DMS79 treated with DMSO at 0.1 percent for 48 hours (cell line): ENCODE data around the gene IL17RD.

Source experiments
- DNase-seq: peaks from one replicate; lab custom pipeline; 2025; lab: John Stamatoyannopoulos, UW

Gene IL17RD

GRCh38 chr3:57130571-57131209, 34.5 kb downstream of the IL17RD start:
- DNase-seq = no peak

- no peak for DNase-seq
Measured at GRCh38 chr3:57128826-57129667, 36.1 kb downstream of the IL17RD start.

- no peak for DNase-seq
Measured at GRCh38 chr3:57127891-57128518, 37.1 kb downstream of the IL17RD start.

DNA sequence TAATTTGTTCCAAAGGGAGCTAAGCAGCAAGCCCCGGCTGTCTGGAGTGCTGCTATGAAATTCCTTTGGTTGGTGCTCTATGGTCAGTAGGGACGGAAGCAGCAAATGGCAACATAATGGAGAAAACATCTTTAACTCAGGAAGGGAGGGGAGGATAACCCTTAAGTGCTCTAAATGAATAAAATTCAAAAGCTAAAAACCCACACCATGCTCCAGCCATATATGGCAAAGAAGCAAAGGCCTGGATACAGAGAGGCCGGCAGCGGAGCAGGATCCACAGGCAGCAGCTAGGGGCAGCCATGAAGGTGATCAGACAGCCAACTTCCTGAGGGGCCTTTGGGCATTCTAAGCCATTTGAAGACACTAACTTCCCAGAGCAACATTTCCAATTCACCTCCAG, 38.9 kb downstream of the IL17RD start:
- no peak for DNase-seq

DNA sequence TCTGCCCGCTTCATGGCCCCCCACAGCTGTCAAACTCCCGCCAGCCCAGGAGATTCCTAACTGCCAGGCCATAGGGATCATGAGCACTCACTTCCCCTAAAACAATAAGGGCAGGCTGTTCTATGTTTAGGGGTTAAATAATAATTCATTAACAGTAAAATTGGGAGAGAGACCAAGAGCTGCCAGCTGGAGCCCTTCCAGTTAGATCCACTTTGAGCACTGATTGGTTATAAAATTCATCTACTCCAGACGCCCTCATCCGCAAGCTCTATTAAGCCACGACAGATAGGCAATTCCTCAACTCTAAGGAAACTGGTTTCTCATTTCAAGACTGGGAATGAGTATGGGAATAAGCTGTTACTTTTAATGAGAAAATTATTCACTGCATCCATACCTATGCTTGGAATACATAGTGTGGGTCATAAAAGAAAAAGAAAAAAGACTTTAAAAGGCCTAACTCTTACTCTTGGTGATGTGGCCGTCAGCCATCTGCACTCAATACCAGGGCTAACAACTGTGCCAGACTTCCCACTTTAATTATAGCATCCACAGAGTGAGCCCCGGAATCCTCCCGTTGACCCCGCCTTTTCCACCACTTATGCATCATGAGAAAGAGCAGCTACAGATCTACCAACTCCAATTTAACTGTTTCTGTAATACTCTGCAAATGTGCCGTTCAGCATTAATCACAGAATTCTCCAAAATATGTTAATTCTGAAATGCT, 44.5 kb downstream of the IL17RD start:
- peak; percentile 6 for DNase-seq

- no peak for DNase-seq
Measured at GRCh38 chr3:57120040-57120439, 45.1 kb downstream of the IL17RD start.

DNA sequence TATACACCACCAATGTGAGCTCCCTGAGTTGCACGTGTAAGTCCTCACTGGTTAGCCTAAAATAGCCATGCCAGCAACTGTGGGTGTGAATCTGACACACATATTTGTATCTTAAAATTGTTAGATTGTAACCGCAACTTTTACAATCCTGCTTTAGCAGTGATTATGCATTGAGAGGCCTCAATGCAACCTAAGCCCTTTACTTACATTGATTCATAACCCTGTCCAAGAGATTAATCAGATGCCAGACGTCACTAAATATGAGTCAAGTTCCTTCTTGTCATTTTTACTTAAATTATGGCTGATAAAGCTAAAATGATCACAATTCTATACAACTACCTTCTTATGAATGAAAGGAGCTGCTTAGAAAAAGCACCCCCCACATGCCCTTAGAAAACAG, 46.9 kb downstream of the IL17RD start:
- DNase-seq = no peak

DNA sequence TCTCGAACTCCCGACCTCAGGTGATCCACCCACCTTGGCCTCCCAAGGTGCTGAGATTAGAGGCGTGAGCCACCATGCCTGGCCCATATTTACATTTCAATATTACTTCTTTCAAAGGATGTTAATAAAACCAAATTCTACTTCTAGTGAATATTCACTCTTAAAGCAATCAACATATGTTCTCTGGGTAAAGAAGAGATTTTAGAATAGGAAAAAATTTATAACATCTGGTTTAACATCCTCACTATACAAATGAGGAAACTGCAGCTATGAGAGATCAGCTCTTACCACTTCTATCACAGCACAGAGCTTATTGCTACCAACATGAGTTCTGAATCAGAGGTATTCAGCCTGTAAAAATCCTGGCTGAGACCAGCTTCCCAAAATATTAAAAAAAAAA, 48.7 kb downstream of the IL17RD start:
- no peak for DNase-seq

DNA sequence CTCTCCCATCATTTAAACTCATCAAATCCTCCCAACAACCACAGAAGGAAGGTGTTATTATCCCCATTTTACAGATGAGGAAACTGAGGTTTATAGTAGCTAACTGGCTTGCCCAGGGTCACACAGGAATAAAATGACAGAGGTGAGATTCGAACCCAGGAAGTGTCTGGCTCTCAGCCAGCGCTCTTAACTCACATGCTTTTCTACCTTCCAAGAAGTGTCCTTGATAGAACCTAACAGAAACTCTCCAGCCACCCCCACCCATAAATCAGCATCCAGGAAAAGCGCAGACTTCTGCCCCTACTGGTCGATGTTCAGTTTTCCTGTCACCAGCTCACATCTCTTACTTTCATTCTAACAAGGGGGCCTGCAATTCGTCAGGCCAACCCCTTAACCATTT, 52.9 kb downstream of the IL17RD start:
- no peak for DNase-seq

DNA sequence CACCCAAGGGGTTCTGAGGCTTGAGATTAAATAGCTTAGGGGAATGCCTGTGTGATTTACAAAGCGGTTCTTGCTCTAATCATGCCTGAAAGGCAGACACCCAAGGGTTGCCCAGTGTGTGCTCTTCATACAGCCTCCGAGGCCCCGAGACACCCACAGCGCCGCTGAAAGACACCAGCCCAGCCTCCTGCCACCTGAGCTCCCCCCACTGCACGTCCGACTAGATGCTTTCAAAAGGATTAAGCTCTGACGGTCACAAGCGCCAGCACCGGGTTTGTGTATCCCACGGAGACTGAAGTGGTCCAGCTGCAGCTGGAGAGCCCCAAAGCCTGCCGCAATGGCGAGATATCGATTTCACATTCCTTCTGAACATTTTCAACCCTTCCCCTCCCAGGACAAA, 54.4 kb downstream of the IL17RD start:
- peak; percentile 38 for DNase-seq

- DNase-seq = no peak
Measured at GRCh38 chr3:57110214-57110613, 54.9 kb downstream of the IL17RD start.

GRCh38 chr3:57109437-57110199, 55.5 kb downstream of the IL17RD start:
- no peak for DNase-seq

DNA sequence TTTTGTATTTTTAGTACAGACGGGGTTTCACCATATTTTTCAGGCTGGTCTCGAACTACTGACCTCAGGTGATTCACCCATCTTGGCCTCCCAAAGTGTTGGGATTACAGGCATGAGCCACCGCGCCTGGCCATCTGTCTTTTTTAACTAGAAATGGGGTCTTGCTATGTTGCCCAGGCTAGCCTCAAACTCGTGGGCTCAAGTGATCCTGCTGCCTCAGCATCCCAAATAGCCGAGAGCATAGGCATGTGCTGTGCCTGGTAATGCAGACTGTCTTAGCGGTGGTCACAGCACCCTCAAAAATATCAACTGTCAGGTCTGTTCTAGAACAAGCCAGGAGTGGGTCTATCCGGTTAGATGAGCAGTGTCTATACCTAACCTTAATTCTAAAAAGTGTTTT, 56.5 kb downstream of the IL17RD start:
- no peak for DNase-seq

- no peak for DNase-seq
Measured at GRCh38 chr3:57105585-57105984, 59.6 kb downstream of the IL17RD start.

GRCh38 chr3:57100046-57100695, 65.0 kb downstream of the IL17RD start:
- peak; percentile 35 for DNase-seq

DNA sequence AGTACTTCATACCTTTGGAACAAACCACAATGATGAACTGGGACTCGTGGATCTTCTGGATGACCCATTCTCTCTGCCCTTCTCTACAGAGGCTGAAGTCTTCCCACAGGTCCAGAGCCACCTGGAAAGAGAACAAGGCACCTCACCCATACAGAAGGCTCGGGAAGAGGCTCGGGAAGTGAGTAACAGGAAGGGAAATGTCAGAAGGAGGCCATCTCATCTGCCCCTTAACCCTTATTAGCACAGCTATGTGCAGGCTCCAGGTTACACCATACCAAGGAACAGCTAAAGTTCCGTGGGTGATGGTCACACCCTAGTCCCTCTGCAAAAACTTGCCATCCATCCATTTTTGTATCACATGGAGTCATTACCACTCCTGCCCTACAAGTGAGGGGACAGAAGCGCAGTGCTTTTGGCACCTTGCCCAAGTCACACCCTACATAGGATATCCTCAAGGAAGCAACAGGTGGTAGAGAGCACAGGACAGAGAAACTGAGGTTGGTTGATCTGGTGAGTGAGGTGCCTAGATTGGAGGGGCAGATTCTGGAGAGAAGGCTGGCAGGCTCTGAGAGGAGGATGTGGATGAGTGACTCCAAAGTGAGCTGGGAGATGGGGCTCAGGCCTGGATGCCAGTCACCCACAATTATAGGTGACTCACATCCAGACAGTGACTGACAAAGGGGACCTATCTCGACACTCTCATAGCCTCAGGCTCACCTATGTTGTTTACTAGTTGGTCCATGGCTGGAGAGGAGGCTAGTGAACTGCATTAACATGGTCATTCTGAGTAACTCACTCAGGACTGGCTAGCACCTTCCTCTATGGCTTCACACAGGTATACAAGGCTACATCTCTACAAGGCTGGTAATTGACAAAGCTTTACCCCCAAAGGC, 66.5 kb downstream of the IL17RD start:
- DNase-seq = no peak

DNA sequence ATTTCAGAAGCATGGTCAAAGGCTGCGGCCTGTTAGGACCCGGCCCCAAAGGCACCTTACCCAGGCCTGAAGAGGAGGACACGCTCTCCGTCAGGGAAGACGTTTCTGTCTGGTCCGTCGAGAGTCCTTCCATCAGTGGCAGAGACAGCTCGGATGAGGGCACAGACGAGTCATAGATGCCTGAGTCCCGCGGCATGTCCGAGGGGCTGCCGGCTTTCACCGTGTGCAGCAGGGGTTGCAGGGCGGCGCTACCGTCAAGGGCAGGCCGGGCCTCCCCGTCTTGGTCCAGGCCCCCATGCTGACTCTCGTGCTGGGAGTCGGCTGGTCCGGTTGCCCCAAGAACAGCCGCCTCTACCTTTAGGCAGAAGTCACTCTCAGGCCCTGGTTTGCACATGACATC, 67.6 kb downstream of the IL17RD start:
- no peak for DNase-seq

GRCh38 chr3:57095363-57095762, 69.8 kb downstream of the IL17RD start:
- no peak for DNase-seq

DNA sequence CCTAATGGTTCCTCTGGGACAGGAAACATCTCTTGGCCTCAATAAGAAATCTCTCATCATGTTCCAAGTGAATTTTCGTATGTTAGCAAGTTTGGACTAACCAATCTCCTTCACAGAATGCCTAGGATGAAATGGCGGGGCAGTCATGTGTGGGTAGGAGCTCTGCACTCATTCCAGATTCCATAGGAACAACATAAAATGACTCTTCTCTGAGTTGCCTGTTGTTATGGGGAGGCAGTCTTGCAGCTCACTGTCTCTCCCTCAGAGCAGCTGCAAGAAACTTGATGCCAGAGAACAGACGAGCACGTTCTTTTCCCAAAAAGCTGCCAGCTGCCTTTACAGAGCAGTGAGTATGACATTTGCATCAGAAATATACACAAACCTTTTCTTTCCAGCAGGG, 70.6 kb downstream of the IL17RD start:
- DNase-seq = no peak

DNA sequence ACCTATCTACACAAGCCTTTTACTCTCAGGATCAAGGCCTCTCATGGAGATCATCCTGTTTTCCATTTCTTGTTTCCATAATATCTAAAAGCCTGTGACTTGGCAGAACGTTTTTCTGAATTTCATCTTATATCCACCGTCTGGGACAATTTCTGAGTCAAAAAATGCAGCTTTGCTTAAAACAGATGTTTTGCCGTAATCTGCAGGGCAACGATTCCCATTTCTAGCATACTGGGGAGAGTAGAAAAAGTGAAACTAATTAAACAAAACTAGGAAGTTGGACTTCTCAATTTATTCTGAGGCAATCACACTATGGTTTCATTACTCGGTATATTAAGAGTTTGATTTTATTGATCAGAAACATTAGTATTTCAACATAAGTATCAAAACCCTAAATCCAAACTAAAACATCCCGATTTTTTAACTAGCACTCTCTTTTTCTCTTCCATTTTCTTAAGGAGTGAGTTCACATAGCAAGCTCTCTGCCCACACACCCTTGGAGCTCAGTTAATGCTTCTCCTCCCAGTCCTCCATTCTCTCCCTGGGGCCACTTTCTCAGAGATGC, 71.1 kb downstream of the IL17RD start:
- DNase-seq = no peak
